Spinal cord (tissue), 10 donors: Measurements from ENCODE around the gene SCARF2. TPM values are rescaled to one million over a fixed set of nuclear protein-coding genes. Genes with fewer than 3 reads are reported as not detected.
"Not testable (repeated sequence)": the region's sequence is repeated elsewhere in the genome, so short reads cannot be mapped to it uniquely, and the experiment has no call there.

Experiments used
- DNase-seq, 6 donors: peaks; one replicate each; pipeline versions ENCODE4 v3.0.0 to v3.0.0-alpha.2; 2013 to 2015; ENCODE audit warnings: low spot score in 6 of 6, low read depth in 4 of 6
- H3K27ac ChIP-seq: one replicate; pipeline ENCODE4 v1.5.1; 2013; ENCODE audit warnings: low read depth, low read length, control low read depth
- H3K27me3 ChIP-seq: one replicate; pipeline ENCODE4 v1.6.1; 2013; ENCODE audit warnings: low read length; ENCODE audit not compliant: control insufficient read depth, insufficient read depth
- H3K36me3 ChIP-seq: one replicate; pipeline ENCODE4 v1.6.1; 2013; ENCODE audit warnings: low read length; ENCODE audit not compliant: control insufficient read depth, insufficient read depth
- H3K4me1 ChIP-seq: one replicate; pipeline ENCODE4 v1.6.1; 2013; ENCODE audit warnings: low read length; ENCODE audit not compliant: control insufficient read depth, insufficient read depth
- H3K4me3 ChIP-seq: one replicate; pipeline ENCODE4 v1.5.1; 2013; ENCODE audit warnings: low read depth, low read length, control low read depth
- H3K9me3 ChIP-seq: one replicate; pipeline ENCODE4 v1.6.1; 2013; ENCODE audit warnings: low read length; ENCODE audit not compliant: control insufficient read depth, insufficient read depth
- WGBS: methylation state at CpG from one replicate; pipeline ENCODE4 v1.1.5; 2013; ENCODE audit warnings: missing lambda C conversion rate; ENCODE audit not compliant: insufficient coverage; 5-methylcytosine and 5-hydroxymethylcytosine counted together
- polyA plus RNA-seq, 2 donors: library from polyadenylated mRNA; unstranded; fragments of 120-200 nt; gene quantifications; one replicate each; pipeline ENCODE4 v1.2.1, GENCODE V29; 2013; ENCODE audit not compliant: insufficient read length in 2 of 2
- total RNA-seq, 2 donors: library from RNA; depleted of rRNA in 1 of 2; stranded (reverse); fragments of 120-200 nt in 1 of 2; fragments of >200 nt in 1 of 2; gene quantifications; one replicate each; pipeline versions ENCODE4 v1.2.3 to v1.2.4, GENCODE V29; 2013 to 2014
- donor health status: healthy.

SCARF2 gene
- total and polyA plus RNA-seq, 4 donors = 5.7 to 21.8 (median 12.9) TPM

DNA sequence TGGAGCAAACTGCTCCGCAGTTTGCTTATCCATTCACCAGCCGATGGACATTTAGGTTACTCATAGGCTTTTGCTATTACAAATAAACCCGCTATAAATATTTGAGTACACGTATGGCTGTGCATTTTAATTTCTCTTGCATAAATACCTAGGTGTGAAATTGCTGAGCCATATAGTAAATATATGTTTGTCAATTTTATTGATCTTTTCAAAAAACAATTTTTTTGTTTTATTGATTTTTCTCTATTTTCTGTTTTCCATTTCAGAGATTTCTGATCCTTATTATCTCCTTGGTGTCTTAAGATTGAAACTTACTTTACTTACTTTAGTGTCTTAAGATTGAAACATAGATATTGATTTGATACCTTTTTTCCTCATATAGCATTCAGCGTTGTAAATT, 39.2 kb downstream of the SCARF2 start:
- Histone ChIP-seq H3K27ac (no peak overlapping the region), H3K9me3 (no peaks in the 10 kb centered on the region), H3K4me3 (no peak overlapping the region), H3K27me3 (no peaks in the 10 kb centered on the region), H3K36me3 (peaks cover 30% of the 10 kb centered on the region), H3K4me1 (peaks cover 26% of the 10 kb centered on the region)
- no peak for DNase-seq
- WGBS = no CpG with 5 or more reads among the region's 5 CpGs

DNA sequence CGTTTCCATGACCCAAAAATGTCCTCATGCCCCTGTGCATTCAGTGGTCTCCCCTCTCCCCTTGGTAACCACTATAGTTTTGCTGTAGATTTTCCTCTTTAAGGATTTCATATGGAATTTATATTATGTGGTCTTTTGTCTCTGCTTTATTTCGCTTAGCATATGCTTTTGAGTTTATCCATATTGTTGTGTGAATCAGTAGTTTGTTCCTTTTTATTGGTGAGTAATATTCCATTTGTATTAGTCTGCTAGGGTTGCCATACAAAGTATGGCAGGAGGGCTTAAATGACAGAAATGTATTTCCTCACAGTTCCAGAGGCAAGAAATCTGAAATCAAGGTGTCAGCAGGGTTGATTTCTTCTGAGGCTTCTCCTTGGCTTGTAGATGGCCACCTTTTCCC, 40.1 kb downstream of the SCARF2 start:
- Histone ChIP-seq H3K27me3 (no peaks in the 10 kb centered on the region), H3K27ac (no peak overlapping the region), H3K4me1 (peaks cover 29% of the 10 kb centered on the region), H3K4me3 (no peak overlapping the region), H3K9me3 (no peaks in the 10 kb centered on the region), H3K36me3 (peaks cover 23% of the 10 kb centered on the region)
- WGBS = 100% methylated on average over 1 of the region's 2 CpGs
- DNase-seq = no peak

DNA sequence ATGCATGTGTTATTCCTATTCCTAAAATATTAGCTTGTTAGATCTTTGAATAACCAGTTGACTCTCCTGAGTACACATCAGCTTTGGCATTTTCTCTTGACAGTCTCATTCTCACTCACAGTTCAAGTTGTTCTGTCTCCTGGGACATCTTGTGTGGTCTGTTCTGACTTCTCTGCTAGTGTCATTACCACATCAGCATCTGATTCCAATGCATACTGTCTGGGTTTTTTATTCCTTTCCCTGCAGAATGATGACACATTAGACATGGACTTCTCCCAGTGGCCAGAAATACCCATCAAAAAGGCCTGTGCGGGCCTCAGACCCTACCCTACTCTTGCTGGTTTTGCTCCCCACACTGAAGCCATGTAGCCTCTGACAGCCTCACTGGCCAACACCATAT, 41.0 kb downstream of the SCARF2 start:
- no peaks in the 10 kb centered on the region for H3K9me3 ChIP-seq
- H3K27ac ChIP-seq = no peak overlapping the region
- no peak overlapping the region for H3K4me3 ChIP-seq
- peaks cover 18% of the 10 kb centered on the region for H3K36me3 ChIP-seq
- H3K4me1 ChIP-seq = peaks cover 29% of the 10 kb centered on the region
- no peaks in the 10 kb centered on the region for H3K27me3 ChIP-seq
- WGBS = 82% methylated on average over 1 of the region's 1 CpG
- no peak for DNase-seq

DNA sequence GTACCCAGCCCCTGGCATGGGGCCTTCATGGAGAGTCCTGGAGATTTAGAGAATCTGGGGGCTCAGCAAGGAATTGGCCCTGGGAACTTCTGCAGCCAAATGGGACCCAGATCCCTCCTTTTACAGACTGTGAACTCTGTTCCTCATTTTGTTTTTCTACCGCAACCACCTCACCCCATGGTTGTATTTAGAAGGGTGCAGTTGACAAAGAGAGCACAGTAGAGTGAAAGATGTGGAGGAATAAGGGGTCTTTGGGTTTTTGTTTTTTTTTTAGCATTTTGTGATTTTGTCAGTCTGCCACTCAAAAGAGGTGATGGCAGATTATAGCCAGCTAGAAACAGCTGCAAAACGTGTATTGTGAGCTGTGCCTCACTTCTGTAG, 41.7 kb downstream of the SCARF2 start:
- Histone ChIP-seq H3K27ac (no peak overlapping the region), H3K36me3 (peaks cover 10% of the 10 kb centered on the region), H3K9me3 (no peaks in the 10 kb centered on the region), H3K4me1 (peaks cover 29% of the 10 kb centered on the region), H3K4me3 (no peak overlapping the region), H3K27me3 (no peaks in the 10 kb centered on the region)
- DNase-seq = no peak
- no CpG with 5 or more reads among the region's 2 CpGs for WGBS

DNA sequence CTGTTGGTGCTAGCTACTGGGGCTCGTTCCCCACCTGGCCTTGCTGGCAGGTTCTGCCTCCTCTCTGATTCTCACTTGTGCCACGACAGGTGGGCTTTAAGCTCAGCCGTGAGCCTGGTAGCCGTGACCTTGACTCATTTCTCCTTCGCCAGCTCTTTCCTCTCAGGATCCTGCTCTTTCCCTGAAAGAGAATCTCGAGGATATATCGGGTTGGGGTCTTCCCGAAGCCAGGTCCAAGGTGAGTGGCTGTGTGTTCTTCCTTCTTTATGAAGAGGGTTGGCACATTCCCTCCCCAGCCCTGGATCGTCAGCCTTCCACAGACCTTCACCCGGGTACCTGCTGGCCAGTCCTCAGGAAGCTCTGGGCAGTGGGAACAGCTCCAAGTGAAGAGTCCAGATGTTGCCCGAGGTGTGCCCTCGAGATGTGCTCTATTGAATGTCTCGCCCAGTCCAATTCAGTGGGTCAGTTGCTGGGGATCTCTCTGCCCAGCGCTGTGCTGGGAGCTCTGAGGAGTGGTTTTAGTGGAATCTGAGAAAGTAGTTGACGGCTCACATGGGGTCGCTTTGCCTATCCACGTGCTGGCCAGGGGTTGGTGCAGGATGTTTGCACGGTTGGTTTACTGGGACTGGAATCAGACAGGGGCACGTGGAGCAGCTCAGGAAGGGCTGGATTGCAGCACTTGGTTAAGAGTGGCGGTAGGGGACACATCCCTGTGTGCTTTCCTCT, 42.3 kb downstream of the SCARF2 start:
- DNase-seq = no peak
- Histone ChIP-seq H3K27ac (no peak overlapping the region), H3K4me1 (peaks cover 29% of the 10 kb centered on the region), H3K9me3 (no peaks in the 10 kb centered on the region), H3K36me3 (peaks cover 5% of the 10 kb centered on the region), H3K4me3 (peak overlapping the region; percentile 87), H3K27me3 (no peaks in the 10 kb centered on the region)
- 78% methylated on average over 17 of the region's 20 CpGs for WGBS

DNA sequence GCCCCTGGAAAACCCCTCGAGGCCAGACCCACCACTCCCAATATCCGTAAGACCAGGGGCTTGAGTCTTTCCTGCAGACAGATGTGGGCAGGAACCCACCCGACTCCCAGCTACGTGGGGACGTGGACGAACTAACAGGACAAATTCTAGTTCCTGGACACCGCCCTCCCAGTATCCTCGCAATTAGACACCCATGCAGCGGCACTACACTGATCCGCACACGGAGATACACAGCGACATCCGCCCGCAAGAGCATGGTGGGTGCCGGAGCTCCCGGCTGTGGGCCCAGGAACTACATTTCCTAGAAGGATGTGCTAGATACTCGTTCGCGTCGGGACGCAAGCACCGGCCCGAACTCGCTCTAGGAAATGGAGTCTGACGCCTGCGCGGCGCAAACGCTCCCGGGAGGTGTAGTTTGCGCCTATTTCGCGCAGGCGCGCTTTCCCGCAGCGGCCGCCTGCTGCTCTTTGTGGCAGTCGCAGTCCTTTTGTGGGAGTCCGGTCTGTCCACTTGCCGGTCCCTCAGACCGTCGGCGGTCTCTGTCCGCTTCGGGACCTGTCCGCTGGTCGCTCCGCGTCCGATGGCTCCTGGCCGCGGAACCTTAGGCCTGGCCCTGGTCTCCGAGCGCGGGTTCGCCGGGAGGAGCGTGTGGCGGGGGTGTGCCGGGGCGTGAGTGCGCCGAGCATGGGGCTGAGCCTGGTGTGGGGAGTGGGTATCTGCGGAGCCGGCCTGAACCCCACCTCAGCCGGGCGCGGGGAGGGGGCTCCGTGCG, 43.7 kb downstream of the SCARF2 start, which contains the start of gene ZNF74:
TSS of gene ZNF74 (plus strand) at position 447 of the 772 bp plus-strand sequence. CDS start 478 bp downstream, outside the sequence.
- Histone ChIP-seq H3K27ac (peak within 1 kb of the TSS; percentile 90), H3K4me3 (peak within 1 kb of the TSS; percentile 87), H3K9me3 (no peaks in the 10 kb centered on the region), H3K36me3 (peaks cover 3% of the 10 kb centered on the region), H3K27me3 (no peaks in the 10 kb centered on the region), H3K4me1 (peaks cover 29% of the 10 kb centered on the region)
- WGBS = 2% methylated on average over 71 of the region's 71 CpGs
- DNase-seq = peak; percentile 85 to 99 (median 90)

DNA sequence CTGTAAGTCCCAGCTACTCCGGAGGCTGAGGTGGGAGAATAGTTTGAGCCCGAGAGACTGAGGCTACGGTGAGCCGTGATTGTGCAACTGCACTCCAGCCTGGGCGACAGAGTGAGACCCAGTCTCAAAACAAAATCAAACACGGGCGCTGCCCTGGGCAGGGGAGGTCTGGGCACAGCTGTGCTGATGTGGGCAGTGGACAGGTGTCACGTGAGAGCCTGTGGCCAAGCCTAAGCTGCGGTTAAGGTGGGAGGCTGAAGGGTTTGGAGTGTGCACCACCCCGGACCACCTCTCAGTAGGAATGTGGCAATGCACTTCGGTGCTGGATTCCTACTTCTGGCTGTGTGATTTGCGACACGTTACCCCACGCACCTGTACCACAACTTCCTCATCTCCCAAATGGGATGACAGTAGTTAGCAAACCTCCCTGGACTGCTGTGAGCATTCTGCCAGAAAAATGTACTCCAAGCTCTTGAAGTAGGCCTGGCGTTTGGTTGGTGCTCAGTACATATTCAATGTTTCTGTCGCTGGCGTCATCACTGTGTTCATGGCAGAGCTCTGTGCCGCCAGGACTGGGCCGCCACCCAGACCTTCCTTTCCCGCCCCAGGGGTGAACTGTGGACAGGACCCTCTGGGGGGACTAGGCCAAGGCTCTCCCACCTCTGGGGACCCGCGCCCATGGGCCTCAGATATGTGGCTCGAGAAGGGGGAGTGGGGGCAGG, 44.5 kb downstream of the SCARF2 start:
- no peaks in the 10 kb centered on the region for H3K9me3 ChIP-seq
- H3K36me3 ChIP-seq = peaks cover 3% of the 10 kb centered on the region
- H3K27me3 ChIP-seq = no peaks in the 10 kb centered on the region
- peak overlapping the region; percentile 90 for H3K27ac ChIP-seq
- WGBS = 98% methylated on average over 18 of the region's 23 CpGs
- peak overlapping the region; percentile 87 for H3K4me3 ChIP-seq
- DNase-seq = no peak
- H3K4me1 ChIP-seq = peaks cover 29% of the 10 kb centered on the region

DNA sequence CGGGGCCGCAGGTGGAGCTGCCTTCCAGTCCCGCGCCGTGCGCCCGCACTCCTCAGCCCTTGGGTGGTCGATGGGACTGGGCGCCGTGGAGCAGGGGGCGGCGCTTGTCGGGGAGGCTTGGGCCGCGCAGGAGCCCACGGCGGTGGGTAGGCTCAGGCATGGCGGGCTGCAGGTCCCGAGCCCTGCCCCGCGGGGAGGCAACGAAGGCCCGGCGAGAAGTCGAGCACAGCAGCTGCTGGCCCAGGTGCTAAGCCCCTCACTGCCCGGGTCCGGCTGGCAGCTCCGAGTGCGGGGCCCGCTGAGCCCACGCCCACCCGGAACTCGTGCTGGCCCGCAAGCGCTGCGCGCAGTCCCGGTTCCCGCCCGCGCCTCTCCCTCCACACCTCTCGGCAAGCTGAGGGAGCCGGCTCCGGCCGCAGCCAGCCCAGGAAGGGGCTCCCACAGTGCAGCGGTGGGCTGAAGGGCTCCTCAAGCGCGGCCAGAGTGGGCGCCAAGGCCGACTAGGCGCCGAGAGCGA, 45.2 kb downstream of the SCARF2 start:
- not testable (repeated sequence) for H3K27me3 ChIP-seq, DNase-seq, H3K27ac ChIP-seq, H3K4me3 ChIP-seq, H3K9me3 ChIP-seq, H3K36me3 ChIP-seq
- H3K4me1 ChIP-seq = peaks cover 29% of the 10 kb centered on the region
- WGBS = 96% methylated on average over 53 of the region's 53 CpGs

DNA sequence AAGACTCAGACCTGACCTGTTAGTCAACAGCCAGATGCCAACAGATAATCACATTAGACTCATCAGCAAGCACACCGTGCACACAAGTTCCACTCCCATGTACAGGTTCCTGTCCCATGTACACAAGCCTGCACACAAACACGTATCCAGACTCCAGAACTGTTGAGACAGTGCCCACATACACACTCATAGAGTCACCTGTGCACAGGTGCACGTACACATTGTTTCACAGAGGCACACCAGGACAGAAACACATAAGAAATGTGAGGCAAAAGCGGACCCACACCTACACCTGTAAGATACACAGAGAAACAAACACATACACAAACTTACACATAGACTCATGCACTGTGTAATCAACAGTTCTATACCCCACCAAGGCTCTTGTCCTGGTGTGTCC, 46.4 kb downstream of the SCARF2 start:
- H3K36me3 ChIP-seq = peaks cover 3% of the 10 kb centered on the region
- no peaks in the 10 kb centered on the region for H3K27me3 ChIP-seq
- 96% methylated on average over 3 of the region's 4 CpGs for WGBS
- peaks cover 23% of the 10 kb centered on the region for H3K4me1 ChIP-seq
- DNase-seq = no peak
- H3K27ac ChIP-seq = no peak overlapping the region
- no peaks in the 10 kb centered on the region for H3K9me3 ChIP-seq
- H3K4me3 ChIP-seq = no peak overlapping the region
